Activated CD8-positive, alpha-beta memory T cell treated with anti-CD3 and anti-CD28 coated beads for 48 hours (primary cell): ENCODE results near the gene CRABP2.

Source experiments
- DNase-seq, 3 experiments: peaks; one replicate each; pipeline ENCODE4 v3.0.0-alpha.2; 2020; ENCODE audit warnings: low read depth in 2 of 3, low spot score in 2 of 3

Gene CRABP2

GRCh38 chr1:156742017-156742416 is 36.6 kb upstream of the CRABP2 start:
- no peak for DNase-seq

GRCh38 chr1:156741481-156741983 is 36.1 kb upstream of the CRABP2 start:
- DNase-seq, result no peak

- peak; percentile 83 to 91 (median 85) for DNase-seq
Measured at GRCh38 chr1:156740741-156741480, 35.5 kb upstream of the CRABP2 start, which contains the start of gene MRPL24. Gene MRPL24 (minus strand): TSS chr1:156741088. CDS start chr1:156738704, 2,384 bp downstream.

- DNase-seq, result no peak
Measured at GRCh38 chr1:156740237-156740740, 34.9 kb upstream of the CRABP2 start.

GRCh38 chr1:156738916-156739315 is 33.5 kb upstream of the CRABP2 start:
- DNase-seq, result no peak

- DNase-seq, result no peak
Measured at GRCh38 chr1:156738407-156738806, 33.0 kb upstream of the CRABP2 start.

- DNase-seq, result no peak
Measured at GRCh38 chr1:156733989-156734584, 28.7 kb upstream of the CRABP2 start.

GRCh38 chr1:156728599-156729462 is 23.4 kb upstream of the CRABP2 start, which contains the start of gene ISG20L2:
Gene ISG20L2 (minus strand): TSS chr1:156728766. CDS start chr1:156727652, 1,114 bp downstream.
- DNase-seq, result peak in 2 of 3 experiments; percentile 85 to 88

- DNase-seq, result peak in 2 of 3 experiments; percentile 63 to 64
Measured at GRCh38 chr1:156727926-156728598, 22.7 kb upstream of the CRABP2 start, which contains the start of gene METTL25B. Gene METTL25B (plus strand): TSS chr1:156728469. CDS start chr1:156729105, 636 bp downstream.

- no peak for DNase-seq
Measured at GRCh38 chr1:156727492-156727891, 22.1 kb upstream of the CRABP2 start.

GRCh38 chr1:156726549-156727226 is 21.3 kb upstream of the CRABP2 start:
- no peak for DNase-seq

GRCh38 chr1:156725683-156726280 is 20.4 kb upstream of the CRABP2 start:
- peak in 2 of 3 experiments; percentile 59 to 63 for DNase-seq

GRCh38 chr1:156721535-156721934 is 16.2 kb upstream of the CRABP2 start:
- DNase-seq, result no peak

- no peak for DNase-seq
Measured at GRCh38 chr1:156721131-156721530, 15.7 kb upstream of the CRABP2 start.

- DNase-seq, result no peak
Measured at GRCh38 chr1:156717351-156717750, 12.0 kb upstream of the CRABP2 start.

GRCh38 chr1:156714830-156715229 is 9.4 kb upstream of the CRABP2 start:
- DNase-seq, result no peak

- no peak for DNase-seq
Measured at GRCh38 chr1:156712626-156713025, 7.2 kb upstream of the CRABP2 start.

GRCh38 chr1:156711011-156711817 is 5.8 kb upstream of the CRABP2 start:
- no peak for DNase-seq
